Measurements from ENCODE around the gene COL9A3. TPM values are rescaled to one million over a fixed set of nuclear protein-coding genes. Genes with fewer than 3 reads are reported as not detected.
"Not testable (repeated sequence)": the region's sequence is repeated elsewhere in the genome, so short reads cannot be mapped to it uniquely, and the experiment has no call there.

COL9A3 gene
- total RNA-seq, 4 donors from 2014 or later = 6.0 to 223 (median 8.0) TPM

GRCh38 chr20:62872184-62872847 lies 55.5 kb downstream of the COL9A3 start:
- H3K27me3 ChIP-seq = no peaks in the 10 kb centered on the region
- WGBS, 2 donors (ENCODE audit: low coverage in 1 of 2) = 77 to 100% methylated on average over 3 to 18 of the region's 18 CpGs
- no peak overlapping the region for H3K27ac ChIP-seq
- intact Hi-C loops (cut with DNase I; ENCODE audit: low total_unique reads) = no loop called here
- peaks cover 8 to 23% (median 10%) of the 10 kb centered on the region in 4 donors for H3K4me1 ChIP-seq
- in situ Hi-C loops (cut with MboI; ENCODE audit: low pct_ligation_motif_present in 1 of 4, low pct_unique_long_range_greater_than_20kb in 1 of 4, low sequenced_read_pairs in 3 of 4) = no loop called here
- H3K4me3 ChIP-seq = no peak overlapping the region
- TF ChIP-seq EP300 (IDR thresholded peaks at IDR 0.05; ENCODE audit: low read depth) (no peak), POLR2A (IDR thresholded peaks at IDR 0.05) (no peak), CTCF (IDR thresholded peaks at IDR 0.05) (no peak), POLR2AphosphoS5 (IDR thresholded peaks at IDR 0.05) (no peak)
- no peak for DNase-seq
- no peaks in the 10 kb centered on the region for H3K36me3 ChIP-seq
- H3K9me3 ChIP-seq = no peaks in the 10 kb centered on the region

- no peaks in the 10 kb centered on the region for H3K36me3 ChIP-seq
- H3K9me3 ChIP-seq = no peaks in the 10 kb centered on the region
- DNase-seq = no peak
- no peak overlapping the region for H3K4me3 ChIP-seq
- TF ChIP-seq POLR2A (IDR thresholded peaks at IDR 0.05) (no peak), CTCF (IDR thresholded peaks at IDR 0.05) (no peak)
- intact Hi-C loops (cut with DNase I; ENCODE audit: low total_unique reads) (no loop called here), in situ Hi-C loops (cut with MboI; ENCODE audit: low pct_ligation_motif_present in 1 of 4, low pct_unique_long_range_greater_than_20kb in 1 of 4, low sequenced_read_pairs in 3 of 4) (no loop called here)
- no peaks in the 10 kb centered on the region for H3K27me3 ChIP-seq
- H3K27ac ChIP-seq = no peak overlapping the region
- H3K4me1 ChIP-seq = peaks cover 8 to 25% (median 10%) of the 10 kb centered on the region in 4 donors
- WGBS, 2 donors (ENCODE audit: low coverage in 1 of 2) = 86 to 100% methylated on average over 2 to 6 of the region's 6 CpGs
These were observed 56.0 kb downstream of the COL9A3 start for GRCh38 chr20:62872862-62873261.

GRCh38 chr20:62873280-62873679 lies 56.4 kb downstream of the COL9A3 start:
- Histone ChIP-seq H3K27ac (peak overlapping the region in 1 of 4 donors; percentile 52), H3K4me3 (no peak overlapping the region), H3K4me1 (peaks cover 8 to 25% (median 10%) of the 10 kb centered on the region in 4 donors), H3K36me3 (no peaks in the 10 kb centered on the region), H3K27me3 (no peaks in the 10 kb centered on the region), H3K9me3 (no peaks in the 10 kb centered on the region)
- no peak for DNase-seq
- TF ChIP-seq POLR2A (IDR thresholded peaks at IDR 0.05) (no peak), CTCF (IDR thresholded peaks at IDR 0.05) (no peak), EP300 (IDR thresholded peaks at IDR 0.05; ENCODE audit: low read depth) (no peak), POLR2AphosphoS5 (IDR thresholded peaks at IDR 0.05) (no peak)
- intact Hi-C loops (cut with DNase I; ENCODE audit: low total_unique reads) (no loop called here), in situ Hi-C loops (cut with MboI; ENCODE audit: low pct_ligation_motif_present in 1 of 4, low pct_unique_long_range_greater_than_20kb in 1 of 4, low sequenced_read_pairs in 3 of 4) (no loop called here)
- 55 to 58% methylated on average over 5 to 7 of the region's 7 CpGs for WGBS, 2 donors (ENCODE audit: low coverage in 1 of 2)

GRCh38 chr20:62873681-62874031 lies 56.8 kb downstream of the COL9A3 start:
- Histone ChIP-seq H3K4me1 (peaks cover 8 to 25% (median 10%) of the 10 kb centered on the region in 4 donors), H3K27ac (peak overlapping the region in 2 of 4 donors; percentile 36 to 52)
- H3K27me3 ChIP-seq; H3K4me3 ChIP-seq; in situ Hi-C loops (cut with MboI; ENCODE audit: low pct_ligation_motif_present in 1 of 4, low pct_unique_long_range_greater_than_20kb in 1 of 4, low sequenced_read_pairs in 3 of 4); H3K9me3 ChIP-seq; H3K36me3 ChIP-seq; intact Hi-C loops (cut with DNase I; ENCODE audit: low total_unique reads): not testable (repeated sequence)
- peak; percentile 52 to 66 (median 59) for TF ChIP-seq CTCF (IDR thresholded peaks at IDR 0.05)
- peak; percentile 76 for DNase-seq
- 0 to 1% methylated on average over 2 to 14 of the region's 15 CpGs for WGBS, 2 donors (ENCODE audit: low coverage in 1 of 2)

Data from transverse colon (tissue), 4 donors.